ENCODE results near the gene FAM83G.
A peak's percentile ranks its signal among the peaks of the same experiment; 100 is the strongest.
"Not testable (repeated sequence)": the region's sequence is repeated elsewhere in the genome, so short reads cannot be mapped to it uniquely, and the experiment has no call there.

Gene FAM83G, protein sequence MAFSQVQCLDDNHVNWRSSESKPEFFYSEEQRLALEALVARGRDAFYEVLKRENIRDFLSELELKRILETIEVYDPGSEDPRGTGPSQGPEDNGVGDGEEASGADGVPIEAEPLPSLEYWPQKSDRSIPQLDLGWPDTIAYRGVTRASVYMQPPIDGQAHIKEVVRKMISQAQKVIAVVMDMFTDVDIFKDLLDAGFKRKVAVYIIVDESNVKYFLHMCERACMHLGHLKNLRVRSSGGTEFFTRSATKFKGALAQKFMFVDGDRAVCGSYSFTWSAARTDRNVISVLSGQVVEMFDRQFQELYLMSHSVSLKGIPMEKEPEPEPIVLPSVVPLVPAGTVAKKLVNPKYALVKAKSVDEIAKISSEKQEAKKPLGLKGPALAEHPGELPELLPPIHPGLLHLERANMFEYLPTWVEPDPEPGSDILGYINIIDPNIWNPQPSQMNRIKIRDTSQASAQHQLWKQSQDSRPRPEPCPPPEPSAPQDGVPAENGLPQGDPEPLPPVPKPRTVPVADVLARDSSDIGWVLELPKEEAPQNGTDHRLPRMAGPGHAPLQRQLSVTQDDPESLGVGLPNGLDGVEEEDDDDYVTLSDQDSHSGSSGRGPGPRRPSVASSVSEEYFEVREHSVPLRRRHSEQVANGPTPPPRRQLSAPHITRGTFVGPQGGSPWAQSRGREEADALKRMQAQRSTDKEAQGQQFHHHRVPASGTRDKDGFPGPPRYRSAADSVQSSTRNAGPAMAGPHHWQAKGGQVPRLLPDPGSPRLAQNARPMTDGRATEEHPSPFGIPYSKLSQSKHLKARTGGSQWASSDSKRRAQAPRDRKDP

DNA sequence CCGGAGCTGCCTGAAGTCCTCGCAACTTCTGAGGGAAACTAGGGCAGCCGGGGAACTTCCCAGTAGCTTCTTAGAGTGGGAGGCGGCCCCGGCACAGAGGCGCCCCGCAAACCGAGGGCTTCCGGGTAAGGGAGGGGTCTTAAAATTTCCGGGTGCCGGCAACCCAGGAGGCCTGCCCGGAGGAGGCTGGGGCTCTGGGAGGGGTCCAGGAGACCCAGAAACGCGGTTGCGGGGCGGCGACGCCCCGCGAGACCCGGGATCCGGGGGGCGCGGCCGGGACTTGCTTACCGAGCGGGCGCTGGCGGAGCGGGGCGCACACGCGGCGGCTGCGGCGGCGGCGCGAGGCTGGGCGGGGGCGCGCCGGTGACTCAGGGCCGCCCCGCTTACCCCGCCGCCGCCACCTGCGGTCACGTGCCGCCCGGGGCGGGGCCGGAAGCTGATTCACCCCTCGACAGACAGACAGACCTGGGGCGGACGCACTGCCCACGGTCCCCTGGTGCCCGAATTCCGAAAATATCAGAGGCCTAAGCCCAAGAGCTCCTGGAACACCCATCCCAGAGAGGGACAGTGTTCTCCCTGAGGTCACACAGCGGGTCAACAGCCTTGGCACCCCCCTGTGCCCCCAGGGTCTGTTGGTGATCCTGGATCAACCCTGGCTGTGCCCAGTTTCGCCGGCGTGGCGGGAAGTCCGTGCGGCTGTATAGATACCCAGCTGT, at the start of gene FAM83G:
Gene FAM83G, minus strand, starts transcription at position 344 of the 716 bp plus-strand sequence. CDS start 723 bp downstream, outside the sequence.
- DNase-seq (ENCODE audit: low read depth in 2 of 2): peak; percentile 73 to 76

DNA sequence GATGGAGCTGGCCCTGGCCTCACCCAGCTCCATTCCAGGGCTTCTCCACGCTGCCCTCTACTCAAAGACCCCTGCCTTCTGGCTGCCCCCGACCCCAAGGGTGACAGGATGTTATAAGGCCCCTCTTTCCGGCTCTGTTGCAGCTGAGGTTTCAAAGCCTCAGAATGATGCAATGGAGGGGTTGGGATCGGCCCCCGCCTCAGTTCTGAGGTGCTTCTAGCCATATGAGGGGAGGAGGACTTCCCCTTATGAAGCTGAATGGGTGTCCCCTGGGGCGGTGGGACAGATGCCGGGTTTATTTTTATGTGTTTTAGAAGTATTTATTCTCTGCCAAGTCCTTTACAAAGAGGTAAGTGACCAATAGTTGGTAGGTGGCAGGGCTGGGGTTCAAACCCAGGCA, 44.3 kb upstream of the FAM83G start:
- DNase-seq (ENCODE audit: low read depth in 2 of 2): not testable (repeated sequence)

DNA sequence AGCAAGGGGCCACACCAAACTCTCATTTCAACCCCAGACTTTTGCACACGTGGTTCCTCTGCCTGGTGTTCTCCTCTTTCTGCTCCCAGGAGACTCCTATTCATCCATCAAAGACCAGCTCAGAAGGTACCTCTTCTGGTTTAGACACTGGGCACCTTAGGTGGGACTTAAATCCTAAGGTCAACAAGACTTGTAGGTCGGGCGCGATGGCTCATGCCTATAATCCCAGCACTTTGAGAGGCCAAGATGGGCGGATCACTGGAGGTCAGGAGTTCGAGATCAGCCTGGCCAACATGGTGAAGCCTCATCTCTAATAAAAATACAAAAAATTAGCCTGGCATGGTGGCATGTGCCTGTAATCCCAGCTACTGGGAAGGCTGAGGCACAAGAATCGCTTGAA, 42.9 kb upstream of the FAM83G start:
- DNase-seq (ENCODE audit: low read depth in 2 of 2): not testable (repeated sequence)

DNA sequence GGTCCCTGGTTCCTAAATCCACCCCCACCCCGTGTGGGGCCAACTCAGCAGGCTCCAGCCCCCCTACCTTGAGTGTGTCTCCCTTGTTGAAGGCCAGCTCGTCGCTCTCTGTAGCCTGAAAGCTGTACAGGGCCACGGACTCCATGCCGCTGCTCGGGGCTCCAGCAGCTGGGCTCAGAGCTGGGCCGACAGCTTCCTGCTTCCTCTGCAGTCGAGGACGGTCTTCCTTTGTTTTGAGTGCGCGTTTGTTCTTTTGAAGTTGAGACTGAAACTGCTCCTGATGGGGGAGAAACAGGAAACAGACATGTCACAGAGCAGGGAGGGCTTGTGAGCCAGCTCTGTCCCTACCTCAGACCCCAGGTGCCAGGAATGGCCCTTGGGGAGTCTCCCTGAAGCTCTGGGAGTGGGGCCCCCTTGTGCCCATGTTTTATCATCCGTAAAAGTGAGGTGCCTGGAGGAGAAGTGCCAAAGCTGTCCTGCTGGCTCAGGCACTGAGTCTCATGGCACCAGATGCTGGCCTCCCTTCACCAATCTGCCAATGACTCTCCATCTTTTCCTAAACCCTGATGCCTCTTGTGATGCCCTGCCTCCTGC, 42.3 kb upstream of the FAM83G start, which contains the start of gene GRAP:
Gene GRAP, minus strand, starts transcription at position 176 of the 594 bp plus-strand sequence. Its CDS starts 31 bp downstream, at position 145.
- DNase-seq (ENCODE audit: low read depth in 2 of 2): not testable (repeated sequence)

DNA sequence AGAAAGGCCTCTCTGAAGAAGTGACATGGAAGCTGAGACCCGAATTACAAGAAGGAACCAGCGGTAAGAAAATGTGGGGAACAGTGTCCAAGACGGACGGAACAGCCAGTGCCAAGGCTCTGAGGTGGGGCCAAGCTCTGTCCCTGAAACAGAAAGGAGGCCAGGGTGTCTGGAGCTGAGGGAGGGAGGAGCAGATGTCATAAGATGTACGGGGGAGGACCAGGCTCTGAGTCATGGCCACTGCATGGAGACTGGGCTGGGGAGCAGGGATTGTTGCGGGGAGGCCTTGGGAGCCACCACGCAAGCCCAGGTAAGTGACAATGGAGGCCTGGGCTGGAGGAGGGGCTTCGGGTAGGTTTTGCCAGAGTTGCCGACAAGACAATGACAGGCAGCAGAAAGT, 40.1 kb upstream of the FAM83G start:
- DNase-seq (ENCODE audit: low read depth in 2 of 2): not testable (repeated sequence)

DNA sequence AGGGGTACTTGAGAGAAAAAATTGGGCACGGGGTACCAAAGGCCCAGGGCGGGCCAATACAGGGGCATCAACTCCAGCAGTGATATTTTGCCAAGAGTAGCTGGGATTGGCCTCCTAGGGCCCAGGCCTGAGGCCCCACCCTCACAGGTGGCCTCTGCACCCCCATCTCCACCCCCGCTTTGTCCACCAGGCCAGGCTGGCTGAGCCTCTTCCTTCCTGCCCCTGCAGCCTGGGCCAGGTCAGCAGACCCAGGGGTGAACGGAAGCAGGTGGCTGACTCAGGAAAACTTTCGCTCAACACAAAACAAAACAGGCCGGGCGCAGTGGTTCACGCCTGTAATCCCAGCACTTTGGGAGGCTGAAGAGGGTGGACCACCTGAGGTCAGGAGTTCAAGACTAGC, 38.5 kb upstream of the FAM83G start:
- DNase-seq (ENCODE audit: low read depth in 2 of 2): not testable (repeated sequence)

DNA sequence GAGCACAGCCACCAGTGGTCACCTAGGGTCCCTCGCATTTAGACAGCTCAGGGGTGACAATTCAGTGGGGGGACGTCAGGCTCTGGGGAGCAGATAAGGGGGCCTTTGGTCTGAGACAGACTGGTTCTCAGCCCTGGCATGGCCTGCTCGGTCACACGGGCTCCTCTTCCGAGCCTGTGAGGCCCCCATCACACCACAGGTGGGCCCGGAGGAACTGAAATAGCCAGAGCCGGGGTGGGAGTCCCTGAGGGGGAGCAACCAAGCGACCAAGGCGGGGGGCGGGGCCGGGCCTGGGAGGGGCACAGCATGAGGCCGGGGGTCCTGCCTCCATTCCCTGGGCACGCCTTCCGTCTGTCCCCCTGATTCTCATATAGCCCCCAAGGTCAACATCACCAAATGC, 37.8 kb upstream of the FAM83G start:
- DNase-seq (ENCODE audit: low read depth in 2 of 2): not testable (repeated sequence)

DNA sequence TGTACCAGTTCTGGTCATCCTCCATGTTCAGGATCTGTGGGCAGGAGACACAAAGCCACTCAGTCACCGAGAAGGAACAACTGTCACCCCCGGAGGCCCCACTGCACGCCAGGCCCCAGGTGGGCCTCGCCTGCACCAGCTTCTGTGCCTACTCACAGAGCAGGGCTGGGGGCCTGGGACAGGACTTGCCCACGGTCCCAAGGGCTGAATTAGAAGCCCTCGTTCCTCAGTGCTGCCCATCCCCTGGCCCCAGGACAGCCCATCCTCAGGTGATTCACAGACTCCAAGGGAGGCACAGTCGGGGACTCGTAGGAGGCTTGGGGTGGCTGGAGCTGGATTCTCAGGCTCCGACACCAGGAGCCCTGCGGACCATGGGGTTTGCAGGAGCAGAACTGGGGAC, 37.3 kb upstream of the FAM83G start:
- DNase-seq (ENCODE audit: low read depth in 2 of 2): not testable (repeated sequence)

DNA sequence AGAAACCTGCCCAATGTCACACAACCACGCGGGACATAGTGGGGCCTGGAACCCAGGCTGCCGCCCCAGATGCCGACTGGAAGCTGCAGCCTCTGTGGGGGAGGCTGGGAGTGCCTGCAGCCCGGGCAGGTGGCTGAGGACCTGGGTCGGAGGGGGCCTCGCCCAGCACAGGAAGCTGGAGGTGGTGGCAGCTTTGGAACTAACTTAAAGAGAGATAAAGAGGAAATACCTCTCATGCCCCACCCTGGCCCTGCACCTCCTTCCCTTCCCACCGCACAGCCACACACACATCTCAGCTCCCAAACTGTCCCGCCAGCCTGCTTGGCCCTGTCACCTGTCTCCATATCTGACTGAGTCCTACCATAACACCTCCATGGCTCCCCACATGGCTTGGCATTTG, 35.8 kb upstream of the FAM83G start:
- DNase-seq (ENCODE audit: low read depth in 2 of 2): not testable (repeated sequence)

DNA sequence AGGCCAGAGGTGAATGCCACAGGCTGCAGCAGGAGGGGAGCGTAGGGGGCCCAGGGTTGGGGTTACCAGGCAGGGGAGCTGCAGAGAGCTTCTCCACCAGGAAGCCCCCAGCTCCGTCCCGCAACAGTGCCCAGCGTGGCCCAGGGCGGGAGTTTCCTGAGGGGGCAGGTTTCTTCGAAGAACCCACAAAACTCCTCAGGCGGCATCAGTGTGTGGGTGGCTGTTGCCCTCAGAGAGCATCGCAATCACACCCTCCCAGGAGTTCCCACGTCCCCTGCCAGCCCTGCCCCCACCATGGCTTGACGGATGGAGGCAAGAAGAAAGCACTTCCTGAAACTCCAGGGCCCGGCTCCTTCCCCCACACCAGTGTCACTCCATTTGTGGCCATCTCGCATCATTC, 34.2 kb upstream of the FAM83G start:
- DNase-seq (ENCODE audit: low read depth in 2 of 2): not testable (repeated sequence)

DNA sequence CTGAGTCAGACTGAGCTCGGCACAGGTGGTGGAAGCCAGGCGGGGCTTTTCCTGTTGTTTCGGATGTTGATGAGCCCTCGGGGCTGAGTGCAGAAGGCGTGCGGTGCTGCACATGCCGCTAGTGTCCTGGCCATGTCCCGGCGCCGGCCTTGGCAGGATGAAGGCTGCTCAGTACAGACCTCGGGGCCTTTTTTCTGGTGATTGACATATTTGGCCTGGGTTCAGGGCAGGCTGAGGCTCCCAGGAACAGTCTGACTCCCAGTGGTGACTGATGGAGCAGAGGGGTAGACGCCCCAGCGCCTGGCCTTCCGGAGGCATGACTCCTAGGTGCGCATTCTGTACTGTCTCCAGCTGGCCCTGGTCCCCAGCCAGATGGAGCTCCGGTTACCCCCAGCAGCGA, 33.4 kb upstream of the FAM83G start:
- not testable (repeated sequence) for DNase-seq (ENCODE audit: low read depth in 2 of 2)

DNA sequence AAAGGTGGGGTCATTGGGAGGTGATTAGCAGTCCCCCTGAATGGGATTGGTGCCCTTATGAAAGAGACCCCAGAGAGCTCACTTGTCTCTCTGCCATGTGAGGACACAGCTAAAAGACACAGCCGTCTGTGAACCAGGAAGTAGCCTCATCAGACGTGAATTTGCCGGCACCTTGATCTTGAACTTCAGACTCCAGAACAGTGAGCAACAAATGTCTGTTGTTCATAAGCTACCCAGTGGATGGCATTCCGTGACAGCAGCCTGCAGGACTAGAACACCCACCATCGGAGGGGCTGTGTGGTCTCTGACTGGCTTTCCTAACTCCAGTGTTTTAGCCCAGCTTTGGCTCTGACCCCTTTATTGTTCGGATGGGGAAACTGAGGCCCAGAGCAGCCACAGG, 33.0 kb upstream of the FAM83G start:
- DNase-seq (ENCODE audit: low read depth in 2 of 2): not testable (repeated sequence)

DNA sequence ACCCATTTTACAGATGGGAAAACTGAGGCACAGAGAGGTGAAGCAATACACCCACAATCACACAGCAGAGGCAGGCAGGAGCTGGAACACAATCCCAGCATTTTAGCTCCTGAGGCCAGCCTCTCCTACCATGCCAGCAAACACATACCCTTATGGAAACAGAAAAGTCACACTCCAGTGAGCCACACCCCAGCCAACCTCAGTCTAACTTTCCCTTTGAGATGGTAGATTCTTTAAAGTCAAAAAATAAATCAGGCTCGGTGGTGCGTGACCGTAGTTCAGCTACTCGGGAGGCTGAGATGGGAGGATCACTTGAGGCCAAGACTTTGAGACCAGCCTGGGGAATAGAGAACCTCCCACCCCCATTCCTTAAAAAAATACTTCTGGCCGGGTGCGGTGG, 31.6 kb upstream of the FAM83G start:
- DNase-seq (ENCODE audit: low read depth in 2 of 2): not testable (repeated sequence)

DNA sequence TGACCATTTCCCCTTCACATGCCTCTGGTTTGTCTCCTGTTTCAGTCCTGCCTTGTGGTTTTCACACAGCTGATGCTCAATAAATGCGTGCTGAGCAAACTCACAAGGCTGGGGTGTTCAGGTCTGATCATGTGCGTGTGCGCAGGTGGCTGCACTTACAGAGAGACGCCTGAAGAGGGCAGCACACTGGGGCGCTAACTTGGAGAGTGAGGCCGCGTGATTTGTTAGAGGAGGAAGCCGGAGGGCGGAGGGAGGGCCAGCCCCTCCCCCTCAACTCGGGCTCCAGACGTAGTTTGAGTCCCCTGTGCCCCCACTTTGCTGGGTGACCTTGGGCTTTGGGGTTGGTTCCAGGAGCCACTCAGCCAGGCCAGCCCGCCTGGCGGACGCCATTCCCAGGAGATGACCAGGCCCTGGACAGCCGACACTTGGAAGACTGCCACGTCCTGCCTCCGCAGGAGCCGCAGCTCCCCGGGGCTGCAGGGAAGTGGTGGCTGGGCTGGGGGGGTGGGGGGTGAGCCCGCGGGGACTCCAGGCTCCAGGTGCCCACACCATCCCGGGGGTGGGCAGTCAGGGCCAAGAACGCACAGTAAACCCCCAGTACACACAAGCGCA, 27.9 kb upstream of the FAM83G start:
- not testable (repeated sequence) for DNase-seq (ENCODE audit: low read depth in 2 of 2)

DNA sequence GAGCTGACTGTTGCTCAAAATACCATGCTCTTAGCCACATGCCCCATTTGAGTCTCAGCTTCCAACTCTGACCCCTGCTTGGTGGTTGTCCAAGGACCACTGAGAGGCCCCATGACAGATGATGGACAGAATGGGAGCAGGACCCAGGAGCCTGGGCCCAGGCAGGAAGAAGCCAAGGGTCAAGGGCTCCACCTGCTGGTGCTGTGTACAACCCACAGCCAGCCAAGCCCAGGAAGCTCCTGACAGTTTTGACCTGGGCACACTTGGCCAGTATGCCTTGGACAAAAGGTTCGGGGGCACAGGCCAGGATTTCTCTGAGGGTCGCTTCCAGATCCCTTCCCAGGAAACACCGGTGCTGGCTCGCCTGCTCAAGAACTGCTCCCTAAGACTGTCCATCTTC, 27.2 kb upstream of the FAM83G start:
- not testable (repeated sequence) for DNase-seq (ENCODE audit: low read depth in 2 of 2)

DNA sequence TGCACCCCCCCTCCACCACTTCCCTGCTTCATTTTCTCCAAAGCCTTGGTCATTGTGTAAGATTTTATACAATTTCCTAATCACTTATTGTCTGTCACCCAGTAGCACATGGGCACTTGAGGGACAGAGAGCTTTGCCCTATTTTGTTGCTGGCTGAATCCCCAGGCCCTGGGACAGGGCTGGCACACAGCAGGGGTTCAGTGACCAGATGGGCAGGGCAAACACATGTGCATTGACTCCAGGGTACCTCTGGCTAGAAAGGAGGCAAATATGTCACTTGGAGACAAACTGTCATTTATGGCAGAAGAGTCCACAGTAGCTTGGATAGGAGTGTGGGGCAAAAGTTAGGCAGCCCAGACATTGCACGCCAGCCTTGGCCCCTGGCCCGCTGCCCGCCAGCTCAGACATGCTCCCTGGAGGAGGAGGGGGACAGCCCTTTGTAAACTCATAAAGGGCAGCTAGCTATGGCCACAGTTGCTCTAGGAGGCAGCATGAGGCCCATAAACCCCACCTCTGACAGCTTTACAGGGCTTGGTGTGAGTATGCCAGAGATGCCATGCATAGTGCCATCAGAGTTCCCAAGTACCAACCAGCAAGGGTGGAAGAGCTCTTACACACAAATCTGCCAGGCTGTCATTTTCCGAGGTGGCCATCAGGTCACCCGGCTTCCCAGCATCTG, 26.3 kb upstream of the FAM83G start:
- DNase-seq (ENCODE audit: low read depth in 2 of 2): not testable (repeated sequence)

DNA sequence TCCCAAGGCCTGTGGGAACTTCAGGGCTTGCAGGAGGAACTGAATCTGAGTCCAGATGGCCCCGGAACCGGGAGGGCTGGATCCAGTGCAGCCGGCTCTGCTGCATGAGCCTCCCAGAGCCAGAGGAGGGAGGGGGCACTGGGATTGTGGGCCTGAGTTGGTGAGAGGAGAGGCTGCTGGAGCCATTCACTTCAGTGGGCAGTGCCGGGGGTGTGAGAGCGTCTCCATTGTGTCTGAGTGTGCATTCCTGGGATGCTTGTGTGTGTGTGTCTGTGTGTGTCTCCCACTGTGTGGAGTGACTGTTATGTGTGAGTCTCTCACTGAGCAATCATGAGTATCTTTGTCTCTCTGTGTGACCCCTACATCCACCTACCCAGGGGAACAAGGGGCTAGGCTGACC, 25.2 kb upstream of the FAM83G start:
- not testable (repeated sequence) for DNase-seq (ENCODE audit: low read depth in 2 of 2)

DNA sequence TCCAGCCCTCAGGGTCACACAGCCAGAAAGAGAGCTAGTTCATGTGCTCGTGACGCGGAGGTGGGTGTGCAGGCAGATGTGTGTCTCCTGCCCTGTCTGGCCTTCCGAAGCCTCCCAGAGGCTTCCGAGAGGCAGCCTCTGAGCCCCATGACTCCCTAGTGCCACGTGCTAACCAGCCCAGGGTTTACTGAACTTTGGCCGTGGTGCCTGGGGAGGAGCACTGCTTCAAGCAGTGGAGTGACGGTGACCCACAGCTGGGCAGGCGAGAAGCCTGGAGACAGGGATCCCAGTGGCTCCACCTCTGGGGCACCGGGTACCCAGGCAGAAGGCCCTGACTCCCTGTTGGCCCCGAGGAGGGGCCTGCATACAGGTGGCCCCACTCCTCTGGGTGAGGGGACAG, 24.1 kb upstream of the FAM83G start:
- DNase-seq (ENCODE audit: low read depth in 2 of 2): not testable (repeated sequence)

DNA sequence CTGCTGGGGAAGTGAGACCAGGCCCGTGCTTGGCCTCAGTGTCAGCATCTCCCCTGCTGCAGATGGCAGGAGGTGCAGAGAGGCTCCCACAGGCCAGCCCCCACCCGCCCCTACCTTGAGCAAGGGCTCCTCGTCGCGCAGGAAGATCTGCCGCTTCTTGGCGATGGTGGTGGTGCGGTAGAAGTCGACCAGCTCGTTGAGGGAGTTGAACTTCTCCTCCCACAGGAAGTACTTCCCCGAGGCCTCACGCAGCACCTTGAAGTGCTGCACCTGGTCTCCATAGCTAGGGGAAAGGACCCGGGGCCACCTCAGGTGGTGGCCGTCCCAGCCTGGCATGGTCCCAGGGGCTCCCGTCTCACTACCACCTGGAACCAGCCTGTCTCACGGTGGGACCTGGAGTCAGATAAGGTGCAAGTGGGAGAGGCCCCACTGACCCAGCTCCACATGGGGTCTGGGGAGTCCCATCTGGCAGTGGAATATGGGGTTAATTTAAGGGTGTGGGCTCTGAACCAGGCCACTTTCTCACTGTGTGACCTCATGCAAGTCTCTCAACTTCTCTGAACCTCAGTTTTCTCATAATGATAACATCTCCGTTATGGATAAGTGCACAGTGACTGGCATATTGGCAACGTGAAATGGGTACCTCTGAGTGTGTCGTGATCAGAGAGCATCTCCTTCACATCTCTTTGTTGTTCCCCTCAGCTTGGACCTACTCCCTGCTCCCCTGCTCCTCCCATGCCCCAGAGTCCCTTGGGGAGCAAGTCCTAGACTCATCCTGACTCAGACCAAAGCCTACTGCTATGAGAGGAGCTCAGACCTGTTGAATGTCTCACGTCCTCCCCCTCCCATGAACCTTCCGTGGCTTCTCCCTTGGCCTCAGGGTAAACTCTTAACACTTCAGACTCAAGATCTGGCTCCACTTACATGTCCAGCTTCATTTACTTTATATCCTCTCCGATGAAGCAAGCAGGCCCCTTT, 19.8 kb upstream of the FAM83G start:
- no peak for DNase-seq (ENCODE audit: low read depth in 2 of 2)
